Activated T-cell treated with anti-CD3 and anti-CD28 coated beads for 1 hour (primary cell): ENCODE results near the gene LRRC14B.

ENCODE experiments used
- DNase-seq: peaks from one replicate; pipeline ENCODE4 v3.0.0-alpha.2; 2020; ENCODE audit warnings: low read depth

Gene LRRC14B

GRCh38 chr5:174876-175465, 16.3 kb upstream of the LRRC14B start:
- no peak for DNase-seq

- DNase-seq: no peak
These were observed 14.9 kb upstream of the LRRC14B start for GRCh38 chr5:176296-176823.

GRCh38 chr5:178110-178509, 13.2 kb upstream of the LRRC14B start:
- DNase-seq: no peak

GRCh38 chr5:179401-179800, 11.9 kb upstream of the LRRC14B start:
- no peak for DNase-seq

GRCh38 chr5:180286-180918, 10.9 kb upstream of the LRRC14B start:
- no peak for DNase-seq

DNA sequence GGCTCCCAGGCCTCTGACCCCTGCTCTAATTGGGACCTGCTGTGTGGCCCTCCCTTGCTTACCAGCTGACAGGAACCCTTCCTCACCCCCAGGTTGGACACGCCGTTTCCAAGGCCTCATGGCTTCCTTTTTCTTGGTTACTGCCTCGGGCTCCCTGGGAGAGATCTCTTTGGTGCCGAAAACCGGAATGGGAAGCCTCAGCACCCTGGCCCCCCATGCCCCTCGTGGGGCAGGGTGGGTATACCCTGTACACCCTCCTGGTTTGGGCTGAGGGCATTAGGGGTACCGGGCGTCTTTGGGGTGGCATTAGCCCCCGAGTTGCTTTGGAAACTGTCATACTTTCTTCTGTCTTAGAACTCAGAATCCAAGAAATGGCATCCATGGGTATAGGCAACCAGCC, 10.1 kb upstream of the LRRC14B start:
- DNase-seq: no peak

GRCh38 chr5:181566-181965, 9.7 kb upstream of the LRRC14B start:
- no peak for DNase-seq

DNA sequence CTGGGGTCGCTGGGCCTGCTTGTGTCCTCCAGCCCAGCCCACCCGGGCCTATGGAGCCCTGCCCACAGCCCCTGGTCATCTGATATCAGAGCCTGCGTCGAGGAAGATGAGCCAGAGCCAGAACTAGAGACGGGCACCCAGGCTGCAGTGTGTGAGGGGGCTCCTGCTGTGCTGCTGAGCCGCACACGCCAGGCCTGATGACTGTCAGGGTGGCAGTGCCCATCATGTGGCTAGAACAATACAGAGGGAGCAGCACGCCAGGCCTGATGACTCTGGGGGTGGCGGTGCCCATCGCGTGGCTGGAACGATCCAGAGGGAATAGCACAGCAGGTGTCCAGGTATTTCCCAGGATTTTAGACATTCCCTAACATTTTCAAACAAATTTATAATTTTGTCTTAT, 9.2 kb upstream of the LRRC14B start:
- no peak for DNase-seq

DNA sequence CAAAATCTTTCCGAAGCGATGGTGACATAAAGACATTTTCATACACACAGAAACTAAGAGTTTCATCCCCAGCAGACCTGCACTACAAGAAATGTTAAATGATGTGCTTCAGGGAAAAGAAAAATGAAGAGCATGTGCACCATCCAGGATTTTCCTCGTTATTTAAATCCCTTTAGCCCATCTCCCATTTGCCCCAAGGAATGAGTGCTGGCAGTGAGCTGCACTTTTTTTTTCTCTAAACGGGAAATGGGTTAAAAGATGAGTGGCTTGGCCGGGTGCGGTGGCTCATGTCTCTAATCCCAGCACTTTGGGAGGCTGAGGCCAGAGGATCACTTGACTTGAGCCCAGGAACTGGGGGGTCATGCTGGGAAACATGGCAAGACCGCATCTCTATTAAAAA, 6.8 kb upstream of the LRRC14B start:
- no peak for DNase-seq

DNA sequence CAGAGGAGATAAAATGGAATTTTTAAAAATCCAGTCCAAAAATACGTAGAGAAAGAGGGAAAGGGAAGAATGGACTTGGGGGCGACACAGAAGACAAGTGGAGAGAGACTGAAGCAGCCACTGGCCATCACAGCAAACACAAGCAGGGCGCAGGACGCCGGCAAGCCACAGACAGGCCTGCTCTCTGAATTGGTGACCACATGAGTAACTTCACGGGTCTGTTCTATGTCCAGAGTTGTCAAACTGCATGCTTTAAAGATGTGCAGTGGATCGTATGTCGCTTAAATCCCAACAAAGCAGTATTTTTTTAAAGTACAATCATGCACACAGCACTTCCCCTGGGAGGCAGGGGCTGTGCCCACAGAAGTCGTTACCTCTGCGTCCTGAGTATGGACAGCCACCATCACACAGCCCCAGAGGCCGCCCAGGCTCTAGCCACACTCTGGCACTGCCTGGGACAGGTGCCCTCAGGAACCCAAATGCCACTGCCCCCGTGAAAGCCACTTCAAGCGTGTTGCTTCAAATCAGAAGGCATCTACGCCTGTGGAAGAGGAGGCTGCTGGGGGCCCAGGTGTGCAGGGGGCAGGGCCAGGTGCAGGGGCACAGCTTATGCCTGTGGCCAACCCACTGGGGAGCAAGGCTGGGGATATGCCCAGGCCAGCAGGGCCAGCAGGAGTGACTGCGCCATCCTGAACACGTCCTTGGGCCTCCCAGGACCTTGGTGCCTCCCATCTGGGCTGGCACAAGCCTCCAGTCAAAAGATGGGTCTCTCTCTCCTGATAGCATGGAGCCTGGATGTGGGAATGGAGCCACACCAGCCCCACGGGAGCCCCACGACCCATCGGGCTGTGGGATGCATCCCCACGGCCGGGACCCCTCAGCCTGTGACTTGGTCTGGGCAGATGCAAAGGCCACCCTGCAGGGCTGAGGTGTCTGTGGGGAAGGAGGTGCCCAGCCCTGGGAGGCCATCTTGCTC, 5.9 kb upstream of the LRRC14B start:
- no peak for DNase-seq

DNA sequence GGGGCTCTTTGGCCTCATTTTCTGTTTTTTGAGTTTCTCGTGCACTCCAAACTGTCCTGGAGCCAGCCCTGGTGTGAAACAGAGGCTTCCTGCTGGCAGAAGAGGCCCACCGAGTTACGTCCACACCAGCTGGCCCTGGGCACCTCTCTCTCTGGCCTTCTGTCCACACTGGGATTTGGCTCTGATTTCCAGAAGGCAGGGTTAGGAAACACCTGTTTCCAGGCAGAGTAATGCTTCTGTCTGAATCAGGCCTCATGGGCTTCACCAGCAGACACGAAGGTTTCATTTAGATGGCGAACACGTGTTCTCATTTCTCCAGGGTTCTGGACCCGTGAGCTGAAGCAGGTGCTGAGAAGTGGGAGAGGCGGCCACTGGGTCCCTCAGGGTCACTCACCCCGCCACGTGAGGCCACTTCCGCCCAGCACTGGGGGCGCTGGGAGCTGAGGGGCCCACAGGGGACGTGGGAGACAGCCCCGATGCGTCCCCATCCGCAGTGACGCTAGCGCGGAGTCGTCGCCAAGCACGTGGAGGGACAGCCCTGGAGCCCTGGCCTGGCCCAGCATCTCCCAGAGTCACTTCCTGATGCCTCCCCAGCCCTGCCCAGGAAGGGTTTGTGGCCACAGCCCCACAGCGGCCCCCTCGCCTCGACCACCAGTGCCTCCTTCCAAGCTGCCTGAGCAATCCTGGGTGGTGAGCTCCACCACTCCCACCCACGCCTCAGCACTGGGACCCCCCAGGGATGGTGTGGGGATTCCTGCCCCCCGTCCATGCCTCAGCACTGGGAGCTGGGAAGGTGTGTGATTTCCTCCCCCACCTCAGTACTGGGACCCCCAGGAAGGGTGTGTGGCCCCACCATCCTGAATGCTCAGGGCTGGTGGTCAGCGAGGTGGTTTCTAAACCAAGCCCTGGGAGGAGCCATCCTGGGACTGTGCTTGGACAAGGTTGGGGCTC, 4.9 kb upstream of the LRRC14B start:
- DNase-seq: no peak

DNA sequence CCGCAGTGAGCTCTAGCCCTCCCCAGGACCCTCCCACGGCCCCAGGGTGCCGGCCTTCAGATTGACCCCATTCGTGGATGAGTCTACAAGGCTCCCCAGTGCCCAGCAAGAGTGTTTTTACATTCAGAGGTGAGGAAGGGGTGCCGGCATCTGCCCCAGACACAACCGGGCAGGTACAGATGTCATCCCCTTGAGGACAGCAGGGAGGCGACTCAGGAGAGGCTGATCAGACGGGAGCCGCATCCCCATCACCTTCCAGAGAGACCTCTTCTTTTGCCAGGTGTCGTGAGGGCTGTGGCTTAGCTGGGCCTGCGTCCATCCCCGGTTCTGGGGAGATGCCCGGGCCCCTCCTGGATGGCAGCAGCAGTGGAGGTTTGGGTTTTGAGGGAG, 4.3 kb upstream of the LRRC14B start:
- DNase-seq: no peak

DNA sequence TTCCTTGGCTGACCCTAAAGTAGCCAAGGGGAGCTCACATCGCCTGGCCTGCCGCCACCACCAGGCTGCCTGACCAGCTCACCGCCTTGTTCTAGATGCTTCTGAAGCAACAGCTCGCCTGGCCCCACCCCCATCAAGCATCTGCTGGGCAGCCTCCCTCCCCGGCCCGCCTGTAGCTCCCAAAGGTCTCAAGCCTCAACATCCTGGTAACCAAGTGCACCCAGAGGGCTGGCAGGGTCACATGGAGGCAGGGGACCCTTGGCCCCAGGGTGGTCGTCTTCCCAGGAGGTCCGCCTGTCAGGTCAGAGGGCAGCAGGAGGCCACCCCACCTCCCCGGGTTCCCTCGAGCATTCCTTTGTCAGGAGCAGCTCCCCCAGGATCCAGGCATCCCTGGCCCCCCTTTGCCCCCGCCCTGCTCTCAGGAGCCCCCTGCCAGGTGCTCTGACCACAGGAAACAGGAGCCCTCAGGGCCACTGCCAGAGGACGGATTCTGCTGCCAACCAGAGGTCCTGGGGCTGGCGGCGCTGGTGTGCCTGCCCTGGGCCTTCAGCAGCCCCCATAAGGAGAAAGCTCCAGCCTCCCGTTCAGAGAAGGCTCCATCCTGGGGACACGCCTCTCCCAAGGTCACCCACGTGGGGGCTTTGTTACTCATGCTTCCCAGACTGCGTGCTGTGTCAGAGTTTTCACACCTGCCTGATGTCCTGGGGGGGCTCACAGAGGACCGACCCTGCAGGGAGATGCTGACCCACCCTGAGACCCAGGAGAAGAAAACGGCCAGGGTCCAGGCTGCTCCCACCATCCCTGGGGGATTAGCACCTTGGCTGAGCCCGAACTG, 3.5 kb upstream of the LRRC14B start:
- no peak for DNase-seq

- DNase-seq: peak; percentile 79
These were observed 2.5 kb upstream of the LRRC14B start for GRCh38 chr5:188488-189481.

DNA sequence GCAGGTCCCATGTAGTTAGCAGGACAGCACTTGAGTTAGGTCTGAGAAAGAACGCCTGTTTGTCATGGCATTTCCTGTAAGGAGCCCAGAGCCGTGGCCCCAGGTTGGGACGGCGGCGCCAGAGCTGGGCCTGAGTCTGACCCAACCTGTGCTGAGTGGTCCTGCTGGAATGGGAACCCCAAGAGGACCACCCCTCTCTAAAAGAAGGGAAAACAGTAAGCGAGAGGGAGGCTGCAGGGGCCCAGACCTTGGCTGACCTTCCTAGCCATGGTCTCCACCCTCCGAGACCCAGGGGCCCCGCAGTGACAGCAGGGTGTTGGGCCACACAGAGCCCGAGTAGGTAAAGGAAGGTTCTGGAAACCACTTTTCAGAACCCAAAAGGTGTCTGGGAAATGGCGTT, 1.8 kb upstream of the LRRC14B start:
- DNase-seq: no peak

GRCh38 chr5:189976-190365, 1.3 kb upstream of the LRRC14B start:
- no peak for DNase-seq

- DNase-seq: no peak
These were observed 794 bp upstream of the LRRC14B start for GRCh38 chr5:190366-191035.

- no peak for DNase-seq
These were observed 825 bp downstream of the LRRC14B start for GRCh38 chr5:191949-192690.

DNA sequence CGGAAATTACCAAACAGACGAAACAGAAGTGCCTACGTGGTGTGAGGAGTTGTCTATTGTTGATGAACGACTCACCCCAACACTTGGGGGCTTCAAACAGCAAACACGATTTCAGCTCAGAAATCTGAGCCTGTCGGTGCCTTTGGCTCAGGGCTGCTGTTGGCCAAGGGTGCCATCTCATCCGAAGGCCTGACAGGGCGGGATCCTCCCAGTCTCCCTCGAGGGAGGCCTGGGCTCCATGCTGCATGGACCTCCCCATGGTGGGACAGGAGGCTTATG, 1.3 kb downstream of the LRRC14B start:
- DNase-seq: no peak
